Fibroblast of lung (primary cell): Measurements from ENCODE around the gene TTI1.

Source experiments
- EZH2 ChIP-seq: IDR thresholded peaks from 2 replicates; pipeline ENCODE4 v1.5.1; 2012; ENCODE audit warnings: low read length, control low read depth, mild to moderate bottlenecking; ENCODE audit errors: missing control alignments
- TF ChIP-seq, protein P1 (sequence below), 2 donors: IDR thresholded peaks in 1 of 2; conservative IDR thresholded peaks in 1 of 2; 1 replicate in 1 of 2; 2 replicates in 1 of 2; pipeline ENCODE4 v1.5.1; 2011 to 2012; ENCODE audit warnings: low read length in 2 of 2, control low read depth in 1 of 2, inconsistent platforms in 1 of 2, low read depth in 1 of 2, mild to moderate bottlenecking in 1 of 2

DNA sequence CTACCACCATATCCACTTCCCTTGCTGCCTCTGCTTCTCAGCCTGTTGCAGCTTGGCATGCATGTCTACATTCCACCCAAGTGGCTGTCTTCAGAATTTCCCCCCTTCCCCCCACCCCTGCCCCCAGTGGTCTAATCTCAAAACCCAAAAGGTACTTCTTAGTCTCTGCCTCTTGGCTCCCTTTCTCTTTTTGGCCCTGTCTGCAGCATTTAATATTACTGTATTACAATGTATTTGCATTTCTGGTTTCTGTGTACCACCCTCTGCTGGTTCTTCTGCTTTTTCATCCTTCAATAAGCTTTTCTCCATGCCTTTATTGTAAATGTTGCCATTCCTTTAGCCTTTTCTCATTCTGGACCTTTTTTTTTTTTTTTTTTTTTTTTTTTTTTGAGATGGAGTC is 43.3 kb upstream of the TTI1 start:
- TF ChIP-seq, protein P1, sequence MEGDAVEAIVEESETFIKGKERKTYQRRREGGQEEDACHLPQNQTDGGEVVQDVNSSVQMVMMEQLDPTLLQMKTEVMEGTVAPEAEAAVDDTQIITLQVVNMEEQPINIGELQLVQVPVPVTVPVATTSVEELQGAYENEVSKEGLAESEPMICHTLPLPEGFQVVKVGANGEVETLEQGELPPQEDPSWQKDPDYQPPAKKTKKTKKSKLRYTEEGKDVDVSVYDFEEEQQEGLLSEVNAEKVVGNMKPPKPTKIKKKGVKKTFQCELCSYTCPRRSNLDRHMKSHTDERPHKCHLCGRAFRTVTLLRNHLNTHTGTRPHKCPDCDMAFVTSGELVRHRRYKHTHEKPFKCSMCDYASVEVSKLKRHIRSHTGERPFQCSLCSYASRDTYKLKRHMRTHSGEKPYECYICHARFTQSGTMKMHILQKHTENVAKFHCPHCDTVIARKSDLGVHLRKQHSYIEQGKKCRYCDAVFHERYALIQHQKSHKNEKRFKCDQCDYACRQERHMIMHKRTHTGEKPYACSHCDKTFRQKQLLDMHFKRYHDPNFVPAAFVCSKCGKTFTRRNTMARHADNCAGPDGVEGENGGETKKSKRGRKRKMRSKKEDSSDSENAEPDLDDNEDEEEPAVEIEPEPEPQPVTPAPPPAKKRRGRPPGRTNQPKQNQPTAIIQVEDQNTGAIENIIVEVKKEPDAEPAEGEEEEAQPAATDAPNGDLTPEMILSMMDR (conservative IDR thresholded peaks at IDR 0.05 in 1 of 2, IDR thresholded peaks at IDR 0.05 in 1 of 2; ENCODE audit: low read depth in 1 of 2, low read length in 2 of 2): no peak
- TF ChIP-seq EZH2: no peak
